OCI-LY7 (cell line): ENCODE data around the gene MPC2. TPM values are rescaled to one million over a fixed set of nuclear protein-coding genes. Genes with fewer than 3 reads are reported as not detected.

Experiments used
- BruUV-seq: library from RNA; stranded (reverse); fragments of 400-500 nt; replicated peaks from 2 replicates; lab custom pipeline; 2021; lab: Mats Ljungman, UMichigan
- CTCF ChIA-PET: fragments of 300-600 bp; sonication (Branson Sonifier 250); formaldehyde crosslinking; loops from one replicate; lab custom pipeline; 2022; ENCODE audit warnings: antibody characterized with exemption; ENCODE audit not compliant: unreplicated experiment; lab: Charles Lee
- POLR2A ChIA-PET: fragments of 300-600 bp; sonication (Branson Sonifier 250); formaldehyde crosslinking; loops from one replicate; lab custom pipeline; 2022; ENCODE audit warnings: antibody characterized with exemption; lab: Charles Lee
- DNase-seq: peaks from one replicate; pipeline ENCODE4 v3.0.0-alpha.2; 2015; ENCODE audit warnings: low spot score
- H2AFZ ChIP-seq: fragments of 200-600 bp; sonication (generic), shearing (Covaris generic); 2 replicates; pipeline ENCODE4 v1.6.1; 2014; ENCODE audit warnings: mild to moderate bottlenecking, antibody characterized with exemption, low read length, moderate library complexity
- H3K27ac ChIP-seq: fragments of 200-600 bp; sonication (generic); 2 replicates; pipeline ENCODE4 v1.5.1; 2014; ENCODE audit warnings: mixed run types, low read depth, mild to moderate bottlenecking, moderate library complexity, low read length, inconsistent platforms; ENCODE audit not compliant: poor library complexity, severe bottlenecking
- H3K36me3 ChIP-seq: fragments of 200-600 bp; sonication (generic); 2 replicates; pipeline ENCODE4 v1.6.1; 2014; ENCODE audit warnings: mild to moderate bottlenecking, antibody characterized with exemption, low read length, moderate library complexity, mixed read lengths; ENCODE audit not compliant: insufficient read depth
- H3K4me1 ChIP-seq: fragments of 200-600 bp; sonication (generic); 2 replicates; pipeline ENCODE4 v1.5.1; 2014; ENCODE audit warnings: mild to moderate bottlenecking, low read length; ENCODE audit not compliant: insufficient read depth, poor library complexity, severe bottlenecking
- H3K4me2 ChIP-seq: fragments of 200-600 bp; sonication (generic); 2 replicates; pipeline ENCODE4 v1.6.1; 2014; ENCODE audit warnings: mild to moderate bottlenecking, low read length
- H3K4me3 ChIP-seq: fragments of 200-600 bp; sonication (generic); 2 replicates; pipeline ENCODE4 v1.5.1; 2014; ENCODE audit warnings: mild to moderate bottlenecking, low read depth, low read length; ENCODE audit not compliant: poor library complexity, severe bottlenecking
- H3K79me2 ChIP-seq: fragments of 200-600 bp; sonication (generic); 2 replicates; pipeline ENCODE4 v1.6.1; 2016; ENCODE audit warnings: low read depth, mild to moderate bottlenecking, low read length, moderate library complexity, mixed read lengths; ENCODE audit not compliant: insufficient read depth
- H3K9me2 ChIP-seq: fragments of 200-600 bp; sonication (generic); 2 replicates; pipeline ENCODE4 v1.6.1; 2016; ENCODE audit warnings: mild to moderate bottlenecking, low read length, mixed read lengths; ENCODE audit not compliant: insufficient read depth
- H3K9me3 ChIP-seq: fragments of 200-600 bp; sonication (generic); 2 replicates; pipeline ENCODE4 v1.6.1; 2014; ENCODE audit warnings: mild to moderate bottlenecking, mixed run types, low read length, mixed read lengths
- H4K20me1 ChIP-seq: fragments of 200-600 bp; sonication (generic); 2 replicates; pipeline ENCODE4 v1.6.1; 2014; ENCODE audit warnings: mild to moderate bottlenecking, antibody characterized with exemption, low read length, moderate library complexity, mixed read lengths; ENCODE audit not compliant: insufficient read depth
- EZH2phosphoT487 ChIP-seq: fragments of 200-600 bp; sonication (generic); IDR thresholded peaks from 2 replicates; pipeline ENCODE4 v1.6.1; 2018; ENCODE audit warnings: low read depth, borderline replicate concordance, mild to moderate bottlenecking, mixed run types, antibody characterized with exemption, low read length, moderate library complexity, mixed read lengths
- intact Hi-C: fragments of 100-400 bp; cut with micrococcal nuclease; formaldehyde crosslinking; loops from one replicate; pipeline ENCODE4 v1.10.0; 2022; ENCODE audit not compliant: unreplicated experiment
- total RNA-seq, 2 experiments: library from RNA; depleted of rRNA in 1 of 2; stranded (reverse); fragments of >200 nt in 1 of 2; shearing (Covaris generic) in 1 of 2; gene quantifications; 2 replicates each; pipeline ENCODE4 v1.2.3, GENCODE V29; 2014 to 2022
- TF ChIP-seq, protein P1 (sequence below): fragments of 200-600 bp; sonication (generic); conservative IDR thresholded peaks from 2 replicates; pipeline ENCODE4 v1.5.1; 2014; ENCODE audit warnings: mild to moderate bottlenecking, antibody characterized with exemption, low read length, moderate library complexity, mixed read lengths

MPC2 gene
- total RNA-seq, 2 experiments from 2014 or later, result 19.4 to 56.4 TPM

DNA sequence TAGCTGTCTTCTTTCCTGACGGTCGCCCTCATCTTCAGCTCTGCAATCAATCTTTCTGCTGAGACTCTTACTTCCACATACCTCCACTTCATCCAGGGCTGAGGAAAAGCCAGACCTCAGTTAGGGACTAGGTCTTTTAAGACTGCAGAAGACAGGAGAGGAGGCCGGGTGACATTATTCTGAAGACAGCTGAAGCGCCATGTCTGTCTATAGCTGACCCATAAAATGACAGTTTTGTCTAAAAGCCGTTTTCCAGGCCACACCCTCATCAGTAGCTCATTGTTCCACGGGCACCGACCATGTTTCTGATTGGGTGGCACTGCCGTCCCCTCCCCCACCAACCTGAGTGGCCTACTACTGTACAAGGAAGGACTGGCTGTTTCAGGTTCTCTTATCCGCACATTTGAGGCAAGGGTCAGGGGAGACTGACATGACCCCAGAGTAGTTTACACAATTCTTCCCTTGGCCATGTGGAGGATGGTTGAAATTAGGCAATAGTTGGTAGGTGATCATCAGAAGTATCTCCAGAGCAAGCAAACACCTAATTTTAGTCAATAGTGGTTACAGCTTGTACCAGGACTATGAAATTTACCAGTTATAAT is 22.9 kb downstream of the MPC2 start, which contains the start of gene ADCY10:
Gene ADCY10, minus strand, starts transcription at position 240 of the 602 bp plus-strand sequence. CDS start 8,994 bp downstream, outside the sequence.
- BruUV-seq, result no TSS peak
- Histone ChIP-seq H3K4me2 (no peak within 1 kb of the TSS), H3K4me1 (no peaks in the 10 kb centered on the region), H3K9me3 (peaks cover 15% of the 10 kb centered on the region; the same call in 1 of the 2 replicates), H3K9me2 (no peaks in the 10 kb centered on the region), H3K4me3 (no peak within 1 kb of the TSS), H3K79me2 (no peaks in the 10 kb centered on the region), H2AFZ (no peak within 1 kb of the TSS), H3K36me3 (peaks cover 16% of the 10 kb centered on the region), H4K20me1 (no peaks in the 10 kb centered on the region), H3K27ac (no peak within 1 kb of the TSS)
- CTCF ChIA-PET, result no interaction called here
- POLR2A ChIA-PET, result interaction anchor here (0.6 to 1.3 kb wide), 4 partner anchors 10 to 20 kb away, joined by 3 to 5 read pairs (median 3); no protein-coding TSS in a partner anchor
- intact Hi-C loops, result no loop called here
- DNase-seq, result no peak
- TF ChIP-seq, protein P1, sequence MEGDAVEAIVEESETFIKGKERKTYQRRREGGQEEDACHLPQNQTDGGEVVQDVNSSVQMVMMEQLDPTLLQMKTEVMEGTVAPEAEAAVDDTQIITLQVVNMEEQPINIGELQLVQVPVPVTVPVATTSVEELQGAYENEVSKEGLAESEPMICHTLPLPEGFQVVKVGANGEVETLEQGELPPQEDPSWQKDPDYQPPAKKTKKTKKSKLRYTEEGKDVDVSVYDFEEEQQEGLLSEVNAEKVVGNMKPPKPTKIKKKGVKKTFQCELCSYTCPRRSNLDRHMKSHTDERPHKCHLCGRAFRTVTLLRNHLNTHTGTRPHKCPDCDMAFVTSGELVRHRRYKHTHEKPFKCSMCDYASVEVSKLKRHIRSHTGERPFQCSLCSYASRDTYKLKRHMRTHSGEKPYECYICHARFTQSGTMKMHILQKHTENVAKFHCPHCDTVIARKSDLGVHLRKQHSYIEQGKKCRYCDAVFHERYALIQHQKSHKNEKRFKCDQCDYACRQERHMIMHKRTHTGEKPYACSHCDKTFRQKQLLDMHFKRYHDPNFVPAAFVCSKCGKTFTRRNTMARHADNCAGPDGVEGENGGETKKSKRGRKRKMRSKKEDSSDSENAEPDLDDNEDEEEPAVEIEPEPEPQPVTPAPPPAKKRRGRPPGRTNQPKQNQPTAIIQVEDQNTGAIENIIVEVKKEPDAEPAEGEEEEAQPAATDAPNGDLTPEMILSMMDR, result no peak
- no peak for TF ChIP-seq EZH2phosphoT487

DNA sequence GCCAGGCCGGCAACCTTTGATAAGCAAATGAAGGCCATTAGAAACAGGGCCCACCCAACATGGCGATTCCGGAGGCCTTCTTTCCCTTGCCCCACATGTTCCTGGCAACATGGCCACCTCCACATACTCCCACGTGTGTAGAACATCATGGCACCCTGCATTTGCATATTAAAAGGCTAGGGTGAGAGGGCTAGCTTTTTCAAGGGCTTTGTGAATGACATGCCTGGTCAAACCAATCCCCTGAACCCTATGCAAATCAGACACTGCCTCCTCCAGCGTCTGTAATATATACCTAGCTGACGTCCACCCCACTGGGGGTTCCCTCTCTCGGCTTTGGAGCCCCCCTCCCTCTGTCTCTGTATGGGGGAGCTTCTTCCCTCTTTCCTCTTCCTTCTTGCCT is 24.6 kb downstream of the MPC2 start:
- peaks cover 10% of the 10 kb centered on the region for H3K36me3 ChIP-seq
- intact Hi-C loops, result no loop called here
- ChIA-PET POLR2A (interaction anchor here (0.8 to 1.2 kb wide), 2 partner anchors 10 to 20 kb away, joined by 3 to 6 read pairs; no protein-coding TSS in a partner anchor), CTCF (no interaction called here)
- BruUV-seq, result no TSS peak
- no peak overlapping the region for H3K27ac ChIP-seq
- H3K4me1 ChIP-seq, result no peaks in the 10 kb centered on the region
- peaks cover 19% of the 10 kb centered on the region; the same call in 1 of the 2 replicates for H3K9me3 ChIP-seq
- no peak overlapping the region for H3K4me2 ChIP-seq
- no peak overlapping the region for H2AFZ ChIP-seq
- no peak for DNase-seq
- H3K4me3 ChIP-seq, result no peak overlapping the region
- H3K79me2 ChIP-seq, result no peaks in the 10 kb centered on the region
- H4K20me1 ChIP-seq, result no peaks in the 10 kb centered on the region
- TF ChIP-seq, protein P1, result no peak
- TF ChIP-seq EZH2phosphoT487, result no peak
- no peaks in the 10 kb centered on the region for H3K9me2 ChIP-seq

DNA sequence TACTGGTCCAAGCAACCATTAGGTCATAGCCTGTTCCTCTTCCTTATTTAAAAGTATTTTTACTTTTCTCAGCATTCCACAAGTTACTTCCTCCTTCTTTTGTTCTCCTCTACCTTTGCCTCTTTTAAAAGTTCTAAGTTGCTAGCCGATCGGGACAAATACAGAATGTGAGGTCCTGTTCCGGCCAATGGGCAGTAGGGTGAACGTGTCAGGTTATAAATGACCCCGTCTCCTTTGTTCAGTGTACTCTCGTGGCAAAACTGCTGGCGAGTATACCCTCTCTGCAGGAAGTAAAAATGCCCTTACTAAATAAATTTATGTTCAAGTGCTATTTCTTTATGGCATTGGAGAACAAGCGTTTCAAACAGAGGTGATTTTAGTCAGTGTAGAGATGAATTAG is 25.5 kb downstream of the MPC2 start:
- H3K9me3 ChIP-seq, result peaks cover 19% of the 10 kb centered on the region; the same call in 1 of the 2 replicates
- POLR2A ChIA-PET, result interaction anchor here (0.7 to 1.0 kb wide), 2 partner anchors 20 to 97 kb away, joined by 4 read pairs; no protein-coding TSS in a partner anchor
- H3K27ac ChIP-seq, result no peak overlapping the region
- H3K4me3 ChIP-seq, result no peak overlapping the region
- no peak overlapping the region for H3K4me2 ChIP-seq
- intact Hi-C loops, result no loop called here
- H3K4me1 ChIP-seq, result no peaks in the 10 kb centered on the region
- CTCF ChIA-PET, result no interaction called here
- no peak for DNase-seq
- H3K36me3 ChIP-seq, result 0 out of 2 replicates have a peak, but pooled peaks cover 1% of the 10 kb centered on the region
- TF ChIP-seq, protein P1, result no peak
- TF ChIP-seq EZH2phosphoT487, result no peak
- H2AFZ ChIP-seq, result no peak overlapping the region
- no peaks in the 10 kb centered on the region for H3K79me2 ChIP-seq
- no peaks in the 10 kb centered on the region for H3K9me2 ChIP-seq
- BruUV-seq, result no TSS peak
- no peaks in the 10 kb centered on the region for H4K20me1 ChIP-seq
